ENCODE results near the gene PERM1. TPM values are rescaled to one million over a fixed set of nuclear protein-coding genes. Genes with fewer than 3 reads are reported as not detected.

PERM1 gene
- total and polyA plus RNA-seq, 2 donors (not counting 1 experiment from before 2014, with no cell fraction given) = 0.03 to 0.17 TPM

GRCh38 chr1:943545-944340 is 38.1 kb downstream of the PERM1 start:
- H2AFZ ChIP-seq (ENCODE audit: low read length) = no peak overlapping the region
- no peaks in the 10 kb centered on the region for H3K9me3 ChIP-seq (ENCODE audit: control insufficient read depth, insufficient read depth, low read depth, low read length)
- H3K27me3 ChIP-seq (ENCODE audit: control insufficient read depth, insufficient read depth, low read length) = no peaks in the 10 kb centered on the region
- peak overlapping the region; percentile 72 for H3K27ac ChIP-seq (ENCODE audit: insufficient read depth, low read length)
- peaks cover 19% of the 10 kb centered on the region for H3K36me3 ChIP-seq (ENCODE audit: control insufficient read depth, insufficient read depth, low read length)
- peaks cover 24% of the 10 kb centered on the region for H3K4me1 ChIP-seq (ENCODE audit: control insufficient read depth, extremely low read depth, insufficient read depth, low read length)
- no peaks in the 10 kb centered on the region for H3K79me2 ChIP-seq (ENCODE audit: control insufficient read depth, insufficient read depth, low read length)
- TF ChIP-seq CTCF (conservative IDR thresholded peaks at IDR 0.05 in 1 of 2, IDR thresholded peaks at IDR 0.05 in 1 of 2; ENCODE audit: low read depth in 1 of 2, low read length in 2 of 2) (no peak), EZH2 (IDR thresholded peaks at IDR 0.05; ENCODE audit: low read length, missing control alignments) (no peak)
- peak overlapping the region; percentile 71 for H3K4me2 ChIP-seq (ENCODE audit: extremely low read depth, insufficient read depth, low read length)
- H3K9ac ChIP-seq (ENCODE audit: insufficient read depth, low read length) = peak overlapping the region; percentile 30
- DNase-seq (ENCODE audit: low read depth in 2 of 2) = no peak
- H3K4me3 ChIP-seq (replicated peaks in 1 of 4; ENCODE audit: control extremely low read depth in 1 of 4, insufficient read depth in 1 of 4, low read depth in 3 of 4, low read length in 4 of 4) = no peak overlapping the region
- H4K20me1 ChIP-seq (ENCODE audit: control insufficient read depth, extremely low read depth, insufficient read depth, low read length) = no peaks in the 10 kb centered on the region

- Histone ChIP-seq H3K27ac (ENCODE audit: insufficient read depth, low read length) (no peak overlapping the region), H3K4me1 (ENCODE audit: control insufficient read depth, extremely low read depth, insufficient read depth, low read length) (peaks cover 24% of the 10 kb centered on the region), H3K27me3 (ENCODE audit: control insufficient read depth, insufficient read depth, low read length) (no peaks in the 10 kb centered on the region), H3K79me2 (ENCODE audit: control insufficient read depth, insufficient read depth, low read length) (no peaks in the 10 kb centered on the region), H2AFZ (ENCODE audit: low read length) (no peak overlapping the region), H3K9ac (ENCODE audit: insufficient read depth, low read length) (peak overlapping the region; percentile 7), H3K9me3 (ENCODE audit: control insufficient read depth, insufficient read depth, low read depth, low read length) (no peaks in the 10 kb centered on the region), H3K4me3 (replicated peaks in 1 of 4; ENCODE audit: control extremely low read depth in 1 of 4, insufficient read depth in 1 of 4, low read depth in 3 of 4, low read length in 4 of 4) (no peak overlapping the region), H3K36me3 (ENCODE audit: control insufficient read depth, insufficient read depth, low read length) (peaks cover 14% of the 10 kb centered on the region), H3K4me2 (ENCODE audit: extremely low read depth, insufficient read depth, low read length) (no peak overlapping the region), H4K20me1 (ENCODE audit: control insufficient read depth, extremely low read depth, insufficient read depth, low read length) (no peaks in the 10 kb centered on the region)
- no peak for TF ChIP-seq CTCF (conservative IDR thresholded peaks at IDR 0.05 in 1 of 2, IDR thresholded peaks at IDR 0.05 in 1 of 2; ENCODE audit: low read depth in 1 of 2, low read length in 2 of 2)
- peak; percentile 70 to 79 for DNase-seq (ENCODE audit: low read depth in 2 of 2)
These were observed 38.9 kb downstream of the PERM1 start for GRCh38 chr1:942864-943533.

- H3K9ac ChIP-seq (ENCODE audit: insufficient read depth, low read length) = peak overlapping the region; percentile 7
- peak in 1 of 2 donors; percentile 46 for DNase-seq (ENCODE audit: low read depth in 2 of 2)
- H3K9me3 ChIP-seq (ENCODE audit: control insufficient read depth, insufficient read depth, low read depth, low read length) = no peaks in the 10 kb centered on the region
- no peaks in the 10 kb centered on the region for H4K20me1 ChIP-seq (ENCODE audit: control insufficient read depth, extremely low read depth, insufficient read depth, low read length)
- peak overlapping the region in 1 of 4 experiments; percentile 27 for H3K4me3 ChIP-seq (replicated peaks in 1 of 4; ENCODE audit: control extremely low read depth in 1 of 4, insufficient read depth in 1 of 4, low read depth in 3 of 4, low read length in 4 of 4)
- H2AFZ ChIP-seq (ENCODE audit: low read length) = no peak overlapping the region
- no peaks in the 10 kb centered on the region for H3K79me2 ChIP-seq (ENCODE audit: control insufficient read depth, insufficient read depth, low read length)
- H3K4me2 ChIP-seq (ENCODE audit: extremely low read depth, insufficient read depth, low read length) = no peak overlapping the region
- no peak overlapping the region for H3K27ac ChIP-seq (ENCODE audit: insufficient read depth, low read length)
- H3K4me1 ChIP-seq (ENCODE audit: control insufficient read depth, extremely low read depth, insufficient read depth, low read length) = peaks cover 24% of the 10 kb centered on the region
- TF ChIP-seq CTCF (conservative IDR thresholded peaks at IDR 0.05 in 1 of 2, IDR thresholded peaks at IDR 0.05 in 1 of 2; ENCODE audit: low read depth in 1 of 2, low read length in 2 of 2) = no peak
- peak; percentile 59 for TF ChIP-seq EZH2 (IDR thresholded peaks at IDR 0.05; ENCODE audit: low read length, missing control alignments)
- peaks cover 10% of the 10 kb centered on the region for H3K36me3 ChIP-seq (ENCODE audit: control insufficient read depth, insufficient read depth, low read length)
- no peaks in the 10 kb centered on the region for H3K27me3 ChIP-seq (ENCODE audit: control insufficient read depth, insufficient read depth, low read length)
These were observed 39.5 kb downstream of the PERM1 start for GRCh38 chr1:942411-942821.
